SK-N-MC (cell line): Measurements from ENCODE around the gene CXCL16.

ENCODE experiments used
- DNase-seq: peaks from one replicate; pipeline ENCODE4 v3.0.0-alpha.2; 2011; ENCODE audit warnings: low read depth, low spot score
- H3K27ac ChIP-seq: fragments of 200-600 bp; sonication (generic); 2 replicates; pipeline ENCODE4 v1.5.1; 2016; ENCODE audit warnings: mixed run types
- H3K36me3 ChIP-seq: fragments of 200-600 bp; sonication (generic); 2 replicates; pipeline ENCODE4 v1.6.1; 2017; ENCODE audit warnings: antibody characterized with exemption, low read length, mixed read lengths; ENCODE audit not compliant: insufficient read depth
- H3K4me3 ChIP-seq: fragments of 200-600 bp; sonication (generic); 2 replicates; pipeline ENCODE4 v1.5.1; 2016
- H3K9ac ChIP-seq: fragments of 200-600 bp; sonication (generic); 2 replicates; pipeline ENCODE4 v1.8.0; 2017; ENCODE audit warnings: mixed run types, mixed read lengths; ENCODE audit not compliant: insufficient read length
- H3K9me3 ChIP-seq: fragments of 200-600 bp; sonication (generic); 2 replicates; pipeline ENCODE4 v1.6.1; 2017; ENCODE audit warnings: low read depth, mild to moderate bottlenecking, antibody characterized with exemption, low read length, moderate library complexity, mixed read lengths
- EZH2 ChIP-seq: fragments of 200-600 bp; sonication (generic); IDR thresholded peaks from one replicate; pipeline ENCODE4 v1.6.1; 2017; ENCODE audit warnings: antibody characterized with exemption
- FOXP2 ChIP-seq: optimal IDR thresholded peaks from 2 replicates; pipeline ENCODE3; 2011; ENCODE audit warnings: mild to moderate bottlenecking, moderate library complexity; ENCODE audit not compliant: insufficient read depth; ENCODE audit errors: extremely low read length, control extremely low read depth
- POLR2AphosphoS5 ChIP-seq: IDR thresholded peaks from 2 replicates; pipeline ENCODE4 v1.6.1; 2012; ENCODE audit warnings: mild to moderate bottlenecking, low read depth, low read length, borderline replicate concordance

Gene CXCL16

GRCh38 chr17:4734857-4735475 is 4.8 kb downstream of the CXCL16 start:
- Histone ChIP-seq H3K36me3 (no peaks in the 10 kb centered on the region), H3K9me3 (no peaks in the 10 kb centered on the region), H3K27ac (no peak overlapping the region), H3K9ac (no peak overlapping the region), H3K4me3 (no peak overlapping the region)
- no peak for TF ChIP-seq FOXP2
- no peak for TF ChIP-seq EZH2
- no peak for TF ChIP-seq POLR2AphosphoS5
- DNase-seq, result no peak

- Histone ChIP-seq H3K36me3 (no peaks in the 10 kb centered on the region), H3K9me3 (no peaks in the 10 kb centered on the region), H3K27ac (no peak overlapping the region), H3K9ac (no peak overlapping the region), H3K4me3 (no peak overlapping the region)
- TF ChIP-seq POLR2AphosphoS5 (no peak), EZH2 (no peak), FOXP2 (no peak)
- no peak for DNase-seq
Observed at GRCh38 chr17:4733073-4733531, 6.6 kb downstream of the CXCL16 start.

GRCh38 chr17:4728124-4728523 is 11.6 kb downstream of the CXCL16 start:
- Histone ChIP-seq H3K9ac (no peak overlapping the region), H3K4me3 (no peak overlapping the region), H3K36me3 (no peaks in the 10 kb centered on the region), H3K9me3 (no peaks in the 10 kb centered on the region), H3K27ac (no peak overlapping the region)
- no peak for TF ChIP-seq FOXP2
- TF ChIP-seq POLR2AphosphoS5, result no peak
- TF ChIP-seq EZH2, result no peak
- DNase-seq, result no peak

DNA sequence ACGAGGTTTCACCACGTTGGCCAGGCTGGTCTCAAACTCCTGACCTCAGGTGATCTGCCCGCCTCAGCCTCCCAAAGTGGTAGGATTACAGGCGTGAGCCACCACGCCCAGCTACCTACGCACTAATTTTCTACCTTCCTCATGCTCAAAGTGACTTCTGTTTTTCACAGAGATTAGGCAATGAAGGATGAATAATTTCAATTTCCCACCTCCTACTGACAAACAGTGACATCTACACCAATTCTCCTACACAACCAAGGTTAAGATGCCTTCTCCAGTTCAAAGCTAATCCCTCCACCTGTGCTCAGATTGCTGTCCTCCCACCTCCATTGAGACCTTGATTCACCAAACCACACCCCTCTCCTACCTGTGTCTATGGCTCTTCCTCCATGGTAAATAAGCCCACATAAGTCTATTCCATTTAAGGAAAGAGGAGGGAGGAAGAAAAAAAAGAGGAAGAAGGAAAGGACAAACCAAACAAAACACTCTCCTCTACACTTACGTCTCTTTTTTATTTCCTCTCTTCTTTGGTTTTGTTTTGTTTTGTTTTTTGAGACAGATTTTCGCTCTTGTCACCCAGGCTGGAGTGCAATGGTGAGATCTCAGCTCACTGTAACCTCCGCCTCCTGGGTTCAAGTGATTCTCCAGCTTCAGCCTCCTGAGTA is 13.9 kb downstream of the CXCL16 start:
- H3K9ac ChIP-seq, result no peak overlapping the region
- no peak for TF ChIP-seq FOXP2
- no peak for TF ChIP-seq POLR2AphosphoS5
- no peak for TF ChIP-seq EZH2
- H3K36me3 ChIP-seq, result no peaks in the 10 kb centered on the region
- H3K27ac ChIP-seq, result no peak overlapping the region
- H3K4me3 ChIP-seq, result no peak overlapping the region
- no peaks in the 10 kb centered on the region for H3K9me3 ChIP-seq
- no peak for DNase-seq

GRCh38 chr17:4724650-4725049 is 15.1 kb downstream of the CXCL16 start:
- Histone ChIP-seq H3K36me3 (no peaks in the 10 kb centered on the region), H3K9me3 (no peaks in the 10 kb centered on the region), H3K9ac (no peak overlapping the region), H3K4me3 (no peak overlapping the region), H3K27ac (no peak overlapping the region)
- no peak for DNase-seq
- TF ChIP-seq POLR2AphosphoS5 (no peak), EZH2 (no peak), FOXP2 (no peak)

DNA sequence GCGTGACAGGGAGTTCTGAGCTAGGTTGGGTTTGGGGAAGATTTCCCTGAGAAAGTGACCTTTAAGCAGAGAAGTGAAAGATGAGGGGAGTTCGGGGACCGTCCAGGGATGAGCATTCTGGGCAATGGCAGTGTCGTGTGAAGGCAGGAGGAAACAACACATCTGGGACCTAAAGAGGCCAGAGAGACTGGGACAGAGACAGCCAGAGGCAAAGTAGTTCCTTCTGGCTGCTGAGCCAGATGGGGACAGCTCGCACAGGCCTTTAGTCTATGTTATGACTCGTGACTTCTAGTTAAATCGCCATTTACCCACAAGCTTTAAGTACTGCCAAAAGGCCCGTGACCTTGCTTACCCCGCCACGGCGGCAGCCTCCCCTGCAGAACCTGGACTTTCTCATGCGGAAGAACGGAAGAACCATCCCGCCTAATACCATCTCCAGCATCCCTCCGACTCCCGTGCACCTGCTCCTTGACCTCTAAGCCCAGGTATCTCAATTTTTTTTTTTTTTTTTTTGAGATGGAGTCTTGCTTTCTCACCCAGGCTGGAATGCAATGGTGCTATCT is 17.0 kb downstream of the CXCL16 start:
- no peak for DNase-seq
- no peaks in the 10 kb centered on the region; the same call in 1 of the 2 replicates for H3K36me3 ChIP-seq
- H3K9ac ChIP-seq, result no peak overlapping the region
- no peak overlapping the region for H3K27ac ChIP-seq
- TF ChIP-seq FOXP2 (no peak), POLR2AphosphoS5 (no peak), EZH2 (no peak)
- no peaks in the 10 kb centered on the region for H3K9me3 ChIP-seq
- no peak overlapping the region for H3K4me3 ChIP-seq

- no peak for DNase-seq
- TF ChIP-seq EZH2, result no peak
- TF ChIP-seq FOXP2, result no peak
- no peak for TF ChIP-seq POLR2AphosphoS5
- no peaks in the 10 kb centered on the region; the same call in 1 of the 2 replicates for H3K36me3 ChIP-seq
- H3K9me3 ChIP-seq, result no peaks in the 10 kb centered on the region
- H3K27ac ChIP-seq, result no peak overlapping the region
- no peak overlapping the region for H3K4me3 ChIP-seq
- no peak overlapping the region for H3K9ac ChIP-seq
Observed at GRCh38 chr17:4721203-4722135, 18.3 kb downstream of the CXCL16 start.

DNA sequence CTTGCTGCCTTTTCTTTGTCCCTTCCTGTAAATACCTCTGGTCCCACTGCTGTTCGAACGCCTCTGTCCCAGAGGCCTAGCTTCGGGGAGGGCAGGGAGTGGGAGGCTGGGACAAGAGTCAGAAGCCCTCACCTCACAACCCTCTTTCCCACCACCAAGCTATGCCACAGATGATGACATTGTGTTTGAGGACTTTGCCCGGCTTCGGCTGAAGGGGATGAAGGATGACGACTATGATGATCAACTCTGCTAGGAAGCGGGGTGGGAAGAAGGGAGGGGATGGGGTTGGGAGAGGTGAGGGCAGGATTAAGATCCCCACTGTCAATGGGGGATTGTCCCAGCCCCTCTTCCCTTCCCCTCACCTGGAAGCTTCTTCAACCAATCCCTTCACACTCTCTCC is 18.9 kb downstream of the CXCL16 start:
- DNase-seq, result no peak

More for the DNA sequence above, 18.9 kb downstream of the CXCL16 start:
- Histone ChIP-seq H3K27ac (no peak overlapping the region), H3K4me3 (no peak overlapping the region), H3K9ac (no peak overlapping the region), H3K9me3 (no peaks in the 10 kb centered on the region), H3K36me3 (peaks cover 3% of the 10 kb centered on the region; the same call in 1 of the 2 replicates)
- TF ChIP-seq EZH2, result no peak
